H9 (cell line): ENCODE data around the gene PGLYRP2. TPM values are rescaled to one million over a fixed set of nuclear protein-coding genes. Genes with fewer than 3 reads are reported as not detected.

Source experiments
- DNase-seq: peaks from one replicate; pipeline ENCODE4 v3.0.0-alpha.2; 2017
- H2AFZ ChIP-seq: one replicate; pipeline ENCODE4 v1.6.1; 2013; ENCODE audit warnings: mild to moderate bottlenecking, low read length, control low read depth, moderate library complexity
- H2AK5ac ChIP-seq: 2 replicates; pipeline ENCODE4 v1.6.1; 2013; ENCODE audit warnings: low read length, control low read depth, mixed read lengths; ENCODE audit not compliant: insufficient read length
- H2BK120ac ChIP-seq: one replicate; pipeline ENCODE4 v1.6.1; 2013; ENCODE audit warnings: low read depth, mild to moderate bottlenecking, low read length, control low read depth, inconsistent platforms; ENCODE audit not compliant: poor library complexity, severe bottlenecking
- H2BK12ac ChIP-seq: 2 replicates; pipeline ENCODE4 v1.6.1; 2013; ENCODE audit warnings: low read length, control low read depth, mixed read lengths, low read depth; ENCODE audit not compliant: insufficient read length
- H2BK15ac ChIP-seq: 2 replicates; pipeline ENCODE4 v1.6.1; 2013; ENCODE audit warnings: low read depth, low read length, control low read depth
- H2BK20ac ChIP-seq: one replicate; pipeline ENCODE4 v1.6.1; 2013; ENCODE audit warnings: low read depth, mild to moderate bottlenecking, low read length, control low read depth, inconsistent platforms; ENCODE audit not compliant: poor library complexity, severe bottlenecking
- H2BK5ac ChIP-seq: 2 replicates; pipeline ENCODE4 v1.6.1; 2013; ENCODE audit warnings: low read length, control low read depth, mixed read lengths; ENCODE audit not compliant: insufficient read length
- H3K14ac ChIP-seq: 2 replicates; pipeline ENCODE4 v1.6.1; 2013; ENCODE audit warnings: low read length, control low read depth; ENCODE audit not compliant: insufficient read depth
- H3K18ac ChIP-seq: 2 replicates; pipeline ENCODE4 v1.6.1; 2013; ENCODE audit warnings: low read depth, mild to moderate bottlenecking, mixed read lengths, low read length, control low read depth; ENCODE audit not compliant: insufficient read length
- H3K23ac ChIP-seq: 2 replicates; pipeline ENCODE4 v1.6.1; 2013; ENCODE audit warnings: low read length, control low read depth, mixed read lengths, low read depth; ENCODE audit not compliant: insufficient read length
- H3K23me2 ChIP-seq: 2 replicates; pipeline ENCODE4 v1.6.1; 2013; ENCODE audit warnings: low read depth, mild to moderate bottlenecking, mixed read lengths, low read length, control low read depth; ENCODE audit not compliant: insufficient read length, poor library complexity, severe bottlenecking
- H3K27ac ChIP-seq: 2 replicates; pipeline ENCODE4 v1.5.1; 2013; ENCODE audit warnings: low read length, control low read depth, mixed read lengths, low read depth; ENCODE audit not compliant: insufficient read length
- H3K27me3 ChIP-seq: 2 replicates; pipeline ENCODE4 v1.6.1; 2013; ENCODE audit warnings: low read length, control low read depth, inconsistent platforms; ENCODE audit not compliant: insufficient read depth
- H3K4ac ChIP-seq: 2 replicates; pipeline ENCODE4 v1.6.1; 2013; ENCODE audit warnings: low read depth, mild to moderate bottlenecking, control low read depth, inconsistent platforms, low read length, moderate library complexity
- H3K4me1 ChIP-seq: 2 replicates; pipeline ENCODE4 v1.6.1; 2013; ENCODE audit warnings: low read length, control low read depth, inconsistent platforms; ENCODE audit not compliant: insufficient read depth
- H3K4me2 ChIP-seq: 2 replicates; pipeline ENCODE4 v1.6.1; 2013; ENCODE audit warnings: low read length, control low read depth, mixed read lengths; ENCODE audit not compliant: insufficient read length, insufficient read depth
- H3K56ac ChIP-seq: 2 replicates; pipeline ENCODE4 v1.6.1; 2013; ENCODE audit warnings: low read depth, mild to moderate bottlenecking, mixed read lengths, low read length, control low read depth; ENCODE audit not compliant: insufficient read length
- H3K79me1 ChIP-seq: 2 replicates; pipeline ENCODE4 v1.6.1; 2013; ENCODE audit warnings: low read depth, mild to moderate bottlenecking, moderate library complexity, low read length, control low read depth, inconsistent platforms; ENCODE audit not compliant: insufficient read depth, poor library complexity, severe bottlenecking
- H3K79me2 ChIP-seq: 2 replicates; pipeline ENCODE4 v1.6.1; 2013; ENCODE audit warnings: low read length, control low read depth, inconsistent platforms; ENCODE audit not compliant: insufficient read depth
- H3K9ac ChIP-seq: 2 replicates; pipeline ENCODE4 v1.6.1; 2013; ENCODE audit warnings: low read length, control low read depth, mixed read lengths; ENCODE audit not compliant: insufficient read length; ENCODE audit errors: extremely low read depth
- H3K9me3 ChIP-seq: one replicate; pipeline ENCODE4 v1.6.1; 2013; ENCODE audit warnings: low read depth, low read length, inconsistent platforms; ENCODE audit not compliant: control insufficient read depth
- H3T11ph ChIP-seq: one replicate; pipeline ENCODE4 v1.6.1; 2013; ENCODE audit warnings: mild to moderate bottlenecking, low read length, control low read depth, inconsistent platforms
- H4K20me1 ChIP-seq: one replicate; pipeline ENCODE4 v1.6.1; 2013; ENCODE audit not compliant: control insufficient read depth, insufficient read length, insufficient read depth
- H4K5ac ChIP-seq: 2 replicates; pipeline ENCODE4 v1.6.1; 2013; ENCODE audit warnings: low read depth, mild to moderate bottlenecking, mixed read lengths, low read length, control low read depth; ENCODE audit not compliant: insufficient read length
- H4K8ac ChIP-seq: replicated peaks from 2 replicates; pipeline ENCODE4 v1.6.1; 2013; ENCODE audit warnings: low read length, control low read depth, mixed read lengths, low read depth; ENCODE audit not compliant: insufficient read length
- H4K91ac ChIP-seq: 2 replicates; pipeline ENCODE4 v1.6.1; 2013; ENCODE audit warnings: low read depth, mild to moderate bottlenecking, moderate library complexity, mixed read lengths, low read length, control low read depth; ENCODE audit not compliant: insufficient read length
- H3K27ac Mint-ChIP-seq, 3 experiments: 2 replicates in 2 of 3; 3 replicates in 1 of 3; pipeline ENCODE4 v1.8.0; 2020 to 2021; ENCODE audit warnings: mixed read lengths in 3 of 3, mild to moderate bottlenecking in 1 of 3, moderate library complexity in 1 of 3
- H3K27me3 Mint-ChIP-seq: 2 replicates; pipeline ENCODE4 v1.8.0; 2021; ENCODE audit warnings: low read depth, mild to moderate bottlenecking, moderate library complexity, mixed read lengths
- H3K36me3 Mint-ChIP-seq, 3 experiments: 2 replicates in 2 of 3; 3 replicates in 1 of 3; pipeline ENCODE4 v1.8.0; 2020 to 2021; ENCODE audit warnings: low read depth in 3 of 3, mixed read lengths in 3 of 3; ENCODE audit not compliant: insufficient read depth in 1 of 3
- H3K4me1 Mint-ChIP-seq, 2 experiments: 2 replicates each; pipeline ENCODE4 v1.8.0; 2020; ENCODE audit warnings: mixed read lengths in 2 of 2
- H3K4me3 Mint-ChIP-seq, 2 experiments: 2 replicates in 1 of 2; 3 replicates in 1 of 2; pipeline ENCODE4 v1.8.0; 2020 to 2021; ENCODE audit warnings: mild to moderate bottlenecking in 2 of 2, mixed read lengths in 2 of 2, moderate library complexity in 1 of 2
- H3K9me3 Mint-ChIP-seq, 2 experiments: 2 replicates in 1 of 2; 3 replicates in 1 of 2; pipeline ENCODE4 v1.8.0; 2020; ENCODE audit warnings: mild to moderate bottlenecking in 2 of 2, mixed read lengths in 2 of 2, moderate library complexity in 1 of 2
- CTCF ChIP-seq: fragments of 200-600 bp; sonication (generic); conservative IDR thresholded peaks from 3 replicates; pipeline ENCODE4 v1.8.0; 2021; ENCODE audit warnings: antibody characterized with exemption, mild to moderate bottlenecking
- whole genome bisulfite sequencing: extraction: QIAGEN DNeasy Blood & Tissue Kit; methylation state at CpG from one replicate; pipeline ENCODE4 v1.1.7; 2013; ENCODE audit warnings: missing lambda C conversion rate, low lambda C conversion rate, mixed read lengths; ENCODE audit not compliant: insufficient read length; ENCODE audit errors: extremely low coverage; 5-methylcytosine and 5-hydroxymethylcytosine counted together
- total RNA-seq: library from RNA; stranded (reverse); gene quantifications from 2 replicates; pipeline ENCODE4 v1.2.1, GENCODE V29; 2021

The PGLYRP2 gene
- total RNA-seq, 1 experiment from 2014 or later: not detected

DNA sequence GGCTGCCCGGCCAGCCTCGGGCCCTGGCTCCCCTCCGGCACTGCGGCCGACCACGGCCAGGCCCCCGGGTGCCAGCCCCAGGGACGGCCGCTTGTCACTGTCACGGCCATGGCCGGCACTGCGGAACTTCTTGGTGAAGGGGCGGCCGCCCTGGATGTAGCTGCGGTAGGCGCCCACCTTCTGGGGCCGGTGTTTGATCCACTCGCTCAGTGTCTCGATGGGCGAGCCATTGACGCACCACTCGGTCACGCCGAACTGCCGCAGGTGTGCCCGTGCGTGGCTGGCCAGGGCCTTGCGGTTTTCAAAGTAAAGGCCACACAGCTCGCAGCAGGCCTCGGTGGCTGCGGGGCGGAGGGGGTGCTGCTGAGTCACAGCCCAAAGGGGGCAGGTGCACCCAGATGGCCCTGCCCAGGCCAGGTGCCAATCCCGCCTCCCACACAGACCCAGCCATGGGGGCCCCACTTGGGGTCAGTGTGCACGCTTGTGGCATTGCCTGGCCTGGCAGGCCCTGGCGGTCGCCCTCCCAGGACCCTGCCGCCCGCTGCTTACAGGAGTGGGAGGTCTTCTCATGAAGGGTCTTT, 54.5 kb downstream of the PGLYRP2 start:
- Histone ChIP-seq H2BK20ac (no peak overlapping the region), H4K5ac (no peak overlapping the region), H4K8ac (no peak overlapping the region), H3K9me3 (no peaks in the 10 kb centered on the region), H2BK5ac (no peak overlapping the region), H3K56ac (no peak overlapping the region), H3T11ph (no peak overlapping the region), H2BK12ac (no peak overlapping the region), H2BK15ac (no peak overlapping the region), H2AFZ (no peak overlapping the region), H2BK120ac (no peak overlapping the region), H3K4me2 (no peak overlapping the region), H3K27me3 (no peaks in the 10 kb centered on the region), H4K20me1 (no peaks in the 10 kb centered on the region), H3K9ac (no peak overlapping the region), H2AK5ac (no peak overlapping the region), H3K23me2 (no peaks in the 10 kb centered on the region), H3K79me1 (peaks cover 6% of the 10 kb centered on the region), H3K4ac (no peak overlapping the region), H4K91ac (no peak overlapping the region), H3K4me1 (no peaks in the 10 kb centered on the region), H3K23ac (no peak overlapping the region), H3K27ac (no peak overlapping the region), H3K79me2 (no peaks in the 10 kb centered on the region), H3K18ac (no peak overlapping the region), H3K14ac (no peak overlapping the region)
- Mint-ChIP-seq H3K27me3 (no peaks in the 10 kb centered on the region), H3K36me3 (peaks cover 34 to 49% (median 46%) of the 10 kb centered on the region in 3 experiments), H3K27ac (no peak overlapping the region), H3K4me1 (no peaks in the 10 kb centered on the region), H3K4me3 (no peak overlapping the region), H3K9me3 (peaks cover 0 to 3% of the 10 kb centered on the region in 2 experiments; a peak in 2 of 5 replicates)
- WGBS: no CpG with 5 or more reads among the region's 38 CpGs
- no peak for TF ChIP-seq CTCF
- no peak for DNase-seq
